Activated naive CD4-positive, alpha-beta T cell treated with anti-CD3 and anti-CD28 coated beads, Interleukin-2, amount 10 ng/mL, durations not matched to agents 7 days and 5 days (primary cell): Measurements from ENCODE around the gene KRTAP21-1.

Experiments used
- CTCF ChIA-PET: fragments of 350-600 bp; sonication (Branson Sonifier 250); formaldehyde crosslinking; loops from one replicate; lab custom pipeline; 2021; ENCODE audit warnings: antibody characterized with exemption; lab: Charles Lee
- DNase-seq: peaks from one replicate; pipeline ENCODE4 v3.0.0-alpha.2; 2020
- H3K27ac Mint-ChIP-seq: one replicate; pipeline ENCODE4 v1.8.0; 2021; ENCODE audit warnings: mild to moderate bottlenecking, moderate library complexity, mixed read lengths
- H3K27me3 Mint-ChIP-seq: one replicate; pipeline ENCODE4 v1.8.0; 2021; ENCODE audit warnings: mild to moderate bottlenecking, mixed read lengths
- H3K36me3 Mint-ChIP-seq: one replicate; pipeline ENCODE4 v1.8.0; 2021; ENCODE audit warnings: mixed read lengths
- H3K4me1 Mint-ChIP-seq: one replicate; pipeline ENCODE4 v1.8.0; 2021; ENCODE audit warnings: mixed read lengths
- H3K4me3 Mint-ChIP-seq: one replicate; pipeline ENCODE4 v1.8.0; 2021; ENCODE audit warnings: mild to moderate bottlenecking, moderate library complexity, mixed read lengths
- H3K9me3 Mint-ChIP-seq: one replicate; pipeline ENCODE4 v1.8.0; 2021; ENCODE audit warnings: mixed read lengths

The KRTAP21-1 gene

GRCh38 chr21:30714946-30715345, 40.3 kb downstream of the KRTAP21-1 start:
- H3K27me3 Mint-ChIP-seq = no peaks in the 10 kb centered on the region
- no peak for DNase-seq
- no peaks in the 10 kb centered on the region for H3K36me3 Mint-ChIP-seq
- H3K27ac Mint-ChIP-seq = no peak overlapping the region
- CTCF ChIA-PET = no interaction called here
- H3K4me3 Mint-ChIP-seq = no peak overlapping the region
- peaks cover 15% of the 10 kb centered on the region for H3K4me1 Mint-ChIP-seq
- H3K9me3 Mint-ChIP-seq = peaks cover 2% of the 10 kb centered on the region

- no peak overlapping the region for H3K4me3 Mint-ChIP-seq
- CTCF ChIA-PET = no interaction called here
- no peak for DNase-seq
- H3K36me3 Mint-ChIP-seq = no peaks in the 10 kb centered on the region
- no peak overlapping the region for H3K27ac Mint-ChIP-seq
- no peaks in the 10 kb centered on the region for H3K27me3 Mint-ChIP-seq
- peaks cover 2% of the 10 kb centered on the region for H3K9me3 Mint-ChIP-seq
- peaks cover 12% of the 10 kb centered on the region for H3K4me1 Mint-ChIP-seq
Measured at GRCh38 chr21:30714456-30714855, 40.8 kb downstream of the KRTAP21-1 start.

DNA sequence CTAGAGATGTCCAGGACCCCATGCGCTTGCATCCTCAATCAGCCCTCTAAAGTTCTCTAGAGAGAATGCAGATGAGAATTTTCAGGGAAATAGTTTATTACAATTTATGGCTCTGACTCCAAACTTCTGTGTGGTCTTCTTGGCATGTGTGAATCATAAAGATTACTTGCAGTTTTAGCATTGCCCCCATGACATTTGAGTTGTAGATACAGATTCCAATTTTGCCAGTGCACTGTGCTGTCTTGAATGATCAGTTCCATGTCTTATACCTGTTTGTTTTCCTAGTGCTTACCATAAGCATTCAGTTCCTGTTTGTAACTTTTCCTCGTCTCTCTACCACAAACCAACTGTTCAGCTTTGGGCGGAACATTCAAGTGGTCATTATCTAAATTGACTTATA, 41.5 kb downstream of the KRTAP21-1 start:
- CTCF ChIA-PET = no interaction called here
- H3K27ac Mint-ChIP-seq = no peak overlapping the region
- no peaks in the 10 kb centered on the region for H3K36me3 Mint-ChIP-seq
- H3K27me3 Mint-ChIP-seq = no peaks in the 10 kb centered on the region
- no peak for DNase-seq
- H3K9me3 Mint-ChIP-seq = peaks cover 2% of the 10 kb centered on the region
- H3K4me1 Mint-ChIP-seq = peaks cover 7% of the 10 kb centered on the region
- no peak overlapping the region for H3K4me3 Mint-ChIP-seq

GRCh38 chr21:30710499-30710898, 44.7 kb downstream of the KRTAP21-1 start:
- Mint-ChIP-seq H3K36me3 (no peaks in the 10 kb centered on the region), H3K4me1 (no peaks in the 10 kb centered on the region), H3K9me3 (peaks cover 2% of the 10 kb centered on the region), H3K27me3 (no peaks in the 10 kb centered on the region), H3K4me3 (no peak overlapping the region), H3K27ac (no peak overlapping the region)
- CTCF ChIA-PET = no interaction called here
- DNase-seq = no peak

DNA sequence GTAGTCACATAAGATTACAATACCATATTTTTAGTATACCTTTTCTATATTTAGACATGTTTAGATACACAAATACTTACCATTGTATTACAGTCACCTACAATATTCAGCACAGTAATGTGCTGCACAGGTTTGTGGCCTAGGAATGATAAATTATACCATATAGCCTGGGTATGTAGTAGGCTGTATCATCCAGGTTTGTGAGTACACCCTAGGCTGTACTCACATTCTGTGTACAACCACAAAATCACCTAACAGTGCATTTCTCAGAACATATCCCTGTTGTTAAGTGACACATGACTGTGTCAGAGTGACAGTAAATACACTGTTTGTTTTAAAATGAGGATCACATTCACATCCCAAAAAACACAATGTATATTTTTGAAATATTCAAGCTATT, 47.8 kb downstream of the KRTAP21-1 start:
- Mint-ChIP-seq H3K4me3 (no peak overlapping the region), H3K27ac (no peak overlapping the region), H3K36me3 (no peaks in the 10 kb centered on the region), H3K27me3 (no peaks in the 10 kb centered on the region), H3K9me3 (no peaks in the 10 kb centered on the region), H3K4me1 (no peaks in the 10 kb centered on the region)
- CTCF ChIA-PET = no interaction called here
- no peak for DNase-seq
